K562 (cell line): ENCODE data around the gene TRANK1. TPM values are rescaled to one million over a fixed set of nuclear protein-coding genes. Genes with fewer than 3 reads are reported as not detected.

ENCODE experiments used
- CHD7 ChIP-seq: fragments of 200-600 bp; sonication (generic); IDR thresholded peaks from one replicate; pipeline ENCODE4 v1.6.1; 2012; ENCODE audit warnings: mild to moderate bottlenecking, low read depth, low read length, inconsistent platforms
- EZH2 ChIP-seq: IDR thresholded peaks from 2 replicates; pipeline ENCODE4 v1.6.1; 2012; ENCODE audit warnings: low read depth, mild to moderate bottlenecking, inconsistent platforms, low read length, borderline replicate concordance
- MED1 ChIP-seq: sonication (generic); formaldehyde crosslinking; IDR thresholded peaks from 2 replicates; pipeline ENCODE4 v1.8.1; 2023; ENCODE audit warnings: missing genetic modification reagents, borderline replicate concordance
- THRB ChIP-seq: fragments of 450-650 bp; formaldehyde crosslinking; conservative IDR thresholded peaks from 2 replicates; pipeline ENCODE4 v1.4.0; 2022; ENCODE audit warnings: mild to moderate bottlenecking, missing genetic modification characterization
- polyA plus RNA-seq, 8 experiments: library from polyadenylated mRNA; depleted of rRNA in 4 of 8; stranded (reverse) in 5 of 8; unstranded in 3 of 8; fragments of >200 nt; fragmentation: Nextera tagmentation in 2 of 8; fragmentation: Illumina TruSeq in 1 of 8; extraction: Ambion mirVana in 2 of 8; extraction: Trizol in 1 of 8; gene quantifications; 2 replicates each; pipeline versions ENCODE4 v1.2.1 to v1.2.3, GENCODE V29; 2011 to 2014; ENCODE audit warnings: inconsistent platforms in 1 of 8, missing spikeins in 1 of 8
- total RNA-seq, 7 experiments: library from RNA; depleted of rRNA in 6 of 7; stranded (reverse); fragments of >200 nt in 6 of 7; fragmentation: Illumina TruSeq in 2 of 7; extraction: Trizol in 2 of 7; gene quantifications; 2 replicates each; pipeline versions ENCODE4 v1.2.1 to v1.2.3, GENCODE V29; 2011 to 2021; ENCODE audit warnings: low replicate concordance in 1 of 7

Gene TRANK1
- total and polyA plus RNA-seq, 9 of the 15 experiments (the other 6 are each of a cell fraction or from before 2014, with no cell fraction given), result 0.41 to 5.3 (median 2.1) TPM

- no peak for TF ChIP-seq CHD7
- TF ChIP-seq EZH2, result no peak
- no peak for TF ChIP-seq MED1 (CRISPR knock-in tag)
- no peak for TF ChIP-seq THRB
These were observed 54.6 kb downstream of the TRANK1 start (continued) for GRCh38 chr3:36890261-36890660.
